Measurements from ENCODE around the gene TRIM72.
"Not testable (repeated sequence)": the region's sequence is repeated elsewhere in the genome, so short reads cannot be mapped to it uniquely, and the experiment has no call there.

- TF ChIP-seq POLR2A, CTCF (IDR thresholded peaks at IDR 0.05): not testable (repeated sequence)
These were observed 13.8 kb upstream of the TRIM72 start for GRCh38 chr16:31200111-31200510.

All from uterus (tissue), 2 donors.